GM23248 (cell line): ENCODE results near the gene SLC16A12.

ENCODE experiments used
- EZH2 ChIP-seq: fragments of 200-600 bp; sonication (generic); IDR thresholded peaks from 2 replicates; pipeline ENCODE4 v1.6.1; 2018; ENCODE audit warnings: antibody characterized with exemption, mild to moderate bottlenecking; ENCODE audit not compliant: insufficient read depth, poor library complexity, severe bottlenecking
- EZH2phosphoT487 ChIP-seq: fragments of 200-600 bp; sonication (generic); IDR thresholded peaks from 2 replicates; pipeline ENCODE4 v1.6.1; 2018; ENCODE audit warnings: antibody characterized with exemption, moderate library complexity, mild to moderate bottlenecking, low read depth; ENCODE audit not compliant: insufficient read depth

DNA sequence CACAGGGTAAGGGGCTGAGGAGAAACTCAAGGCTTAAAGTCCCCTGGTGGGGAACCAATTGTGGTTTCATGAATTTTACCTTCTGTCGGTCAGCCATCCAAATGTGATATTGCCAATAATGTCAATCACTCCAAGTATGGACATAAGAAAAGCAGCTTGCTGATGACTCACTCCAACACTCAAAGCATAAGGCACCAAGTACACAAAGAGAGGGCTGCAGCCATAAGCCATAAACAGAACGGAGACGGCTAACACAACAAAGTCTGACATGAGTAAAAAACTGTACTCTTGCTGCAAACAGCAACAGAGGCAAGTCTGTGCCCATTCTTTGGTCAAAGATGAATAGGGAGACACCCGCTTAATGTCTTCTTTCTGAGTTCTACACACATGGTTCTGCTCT is 96.9 kb downstream of the SLC16A12 start:
- TF ChIP-seq EZH2phosphoT487 (no peak), EZH2 (no peak)
